OCI-M2 (cell line): ENCODE results near the gene ASAP2.
"Not testable (repeated sequence)": the region's sequence is repeated elsewhere in the genome, so short reads cannot be mapped to it uniquely, and the experiment has no call there.

Experiments used
- DNase-seq: peaks from one replicate; lab custom pipeline; 2025; ENCODE audit not compliant: unreplicated experiment; lab: John Stamatoyannopoulos, UW

Gene ASAP2

DNA sequence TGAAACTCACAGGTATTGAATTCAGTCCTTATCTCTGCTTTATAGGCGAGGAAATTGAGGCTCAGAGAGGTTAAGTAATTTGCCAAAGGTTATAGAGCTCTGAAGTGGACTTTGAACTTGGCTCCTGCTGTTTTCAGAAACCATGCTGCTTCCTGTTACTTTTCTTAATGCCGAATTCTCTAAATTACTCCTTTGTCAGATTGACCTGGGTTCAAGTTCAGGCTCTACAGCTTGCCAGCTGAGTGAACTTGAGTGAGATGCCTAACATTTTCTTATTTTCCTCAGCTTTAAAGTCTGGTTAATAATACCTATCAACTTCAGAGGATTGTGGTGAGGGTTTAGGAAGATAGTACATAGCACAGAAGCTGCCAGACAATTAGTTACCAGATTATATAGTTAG lies 3.4 kb downstream of the ASAP2 start:
- DNase-seq: no peak

DNA sequence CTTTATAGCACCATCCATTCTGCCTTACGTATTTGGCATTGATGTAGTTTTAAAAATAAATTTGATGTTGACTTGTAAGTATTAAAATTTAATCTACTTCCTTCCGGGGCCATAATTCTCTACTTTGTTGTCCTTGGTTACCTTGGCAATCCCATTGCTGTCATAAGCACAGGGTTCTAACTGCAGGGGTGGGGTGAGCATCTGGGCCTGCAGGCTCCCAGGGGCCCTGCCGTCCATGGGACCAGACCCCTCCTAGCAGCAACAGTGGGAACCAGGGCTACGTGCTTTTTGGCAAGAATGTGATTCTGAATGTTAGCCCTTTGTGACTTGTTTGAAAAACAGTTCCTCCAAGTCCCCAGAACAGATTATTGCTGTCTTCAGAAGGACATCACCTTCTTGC lies 4.9 kb downstream of the ASAP2 start:
- DNase-seq: no peak

DNA sequence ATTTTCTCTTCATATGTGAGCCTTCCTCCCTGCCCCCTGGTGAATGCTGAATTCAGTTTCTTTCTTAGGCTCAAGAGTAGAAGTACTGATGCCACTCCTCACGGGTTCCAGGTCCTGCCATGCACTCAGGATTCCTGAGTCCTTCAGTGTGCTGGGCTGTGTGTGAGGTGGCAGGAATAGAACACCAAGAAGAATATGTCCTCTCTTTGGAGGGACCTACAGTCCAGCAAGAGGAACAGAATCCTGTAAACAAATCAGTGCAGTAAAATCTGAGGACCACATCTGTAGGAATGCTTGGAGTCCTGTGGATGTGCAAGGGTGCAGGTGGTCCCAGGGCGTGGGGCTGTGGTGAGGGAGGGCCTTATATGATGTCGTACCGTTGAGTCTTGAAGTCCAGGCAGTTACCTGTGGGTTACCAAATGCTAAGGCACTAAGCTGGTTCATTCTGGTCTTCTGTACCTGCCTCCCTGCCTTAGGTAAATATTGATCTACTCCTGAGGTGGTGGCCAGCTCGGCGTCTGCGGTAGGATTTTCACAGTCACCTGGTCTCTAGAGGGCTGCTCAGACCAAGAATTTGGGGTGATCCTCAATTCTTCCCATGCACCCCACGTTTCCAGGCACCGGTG lies 5.5 kb downstream of the ASAP2 start:
- DNase-seq: no peak

DNA sequence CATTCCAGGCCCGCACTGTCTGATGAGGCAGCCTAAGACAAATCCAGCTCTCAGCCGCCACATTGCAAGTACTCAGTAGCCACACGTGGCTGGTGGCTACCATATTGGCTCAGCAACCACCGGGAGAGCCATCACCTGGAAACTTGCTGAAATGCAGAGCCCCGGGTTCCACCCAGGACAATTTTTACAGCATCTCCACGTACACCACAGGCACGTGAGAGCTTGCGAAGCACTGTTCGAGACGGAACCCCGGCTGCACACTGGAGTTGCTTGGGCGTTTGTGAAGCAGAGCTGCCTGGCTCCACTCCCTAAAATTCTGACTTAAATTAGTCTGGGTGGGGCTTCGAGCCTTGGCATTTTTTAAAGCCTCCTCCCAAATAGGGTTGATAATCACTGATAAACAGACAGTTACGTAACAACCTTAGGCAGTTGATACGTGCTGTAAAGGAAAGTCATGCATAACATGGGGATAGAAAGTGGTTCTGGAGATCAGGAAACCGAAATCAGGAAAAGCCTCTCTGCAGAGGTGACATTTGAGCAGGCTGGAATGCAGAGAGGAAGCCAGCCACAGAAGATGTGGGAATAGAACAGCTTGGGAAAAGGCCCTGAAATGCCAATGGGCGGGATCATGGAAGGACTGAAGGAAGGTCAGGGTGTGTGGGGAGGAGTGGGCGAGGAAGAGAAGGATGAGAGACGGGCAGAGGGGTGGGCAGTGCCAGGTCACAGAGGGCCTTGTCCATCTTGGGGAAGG lies 6.2 kb downstream of the ASAP2 start:
- DNase-seq: no peak

DNA sequence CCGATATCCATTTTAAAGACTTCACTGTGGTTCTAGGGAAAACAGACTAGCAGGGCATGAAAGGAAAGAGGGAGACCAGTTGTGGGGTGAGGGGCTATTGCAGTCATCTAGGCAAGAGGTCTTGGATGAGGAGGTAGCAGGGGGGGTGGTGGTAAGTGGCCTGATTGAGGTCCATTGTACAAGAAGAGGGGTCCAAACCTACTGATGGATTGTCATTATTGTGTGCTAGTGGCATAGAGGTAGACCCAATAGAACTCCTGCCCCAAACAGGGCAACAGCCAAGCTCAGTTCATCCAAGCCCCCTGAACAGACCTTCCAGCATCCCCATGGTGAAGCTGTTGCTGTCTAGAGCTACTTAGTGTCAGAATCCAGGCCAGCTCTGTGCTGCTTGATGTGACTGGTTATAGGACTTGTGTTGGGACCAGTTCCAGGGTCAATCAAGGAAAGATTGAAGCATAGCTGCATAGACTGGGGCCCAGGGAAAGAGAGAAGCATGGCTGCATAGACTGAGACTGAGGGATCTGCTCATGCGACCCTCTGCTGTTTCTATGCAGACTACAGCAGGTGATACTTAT lies 7.0 kb downstream of the ASAP2 start:
- DNase-seq: no peak

DNA sequence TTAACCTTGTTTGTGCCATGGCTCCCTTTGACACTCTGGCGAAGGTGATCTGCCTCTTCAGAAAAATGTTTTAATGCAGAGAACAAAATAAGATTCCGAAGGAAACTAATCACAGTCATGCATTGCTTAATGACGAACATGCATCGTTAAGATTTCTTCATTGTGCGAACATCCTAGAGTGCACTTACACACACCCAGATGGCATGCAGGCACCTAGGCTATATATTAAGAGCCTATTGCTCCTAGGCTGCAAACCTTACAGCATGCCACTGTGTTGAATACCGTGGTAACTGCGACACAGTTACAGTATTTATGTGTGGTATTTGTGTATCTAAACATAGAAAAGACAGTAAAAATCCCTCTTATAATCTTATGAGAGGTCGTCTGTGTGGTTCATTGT lies 8.3 kb downstream of the ASAP2 start:
- DNase-seq: no peak

DNA sequence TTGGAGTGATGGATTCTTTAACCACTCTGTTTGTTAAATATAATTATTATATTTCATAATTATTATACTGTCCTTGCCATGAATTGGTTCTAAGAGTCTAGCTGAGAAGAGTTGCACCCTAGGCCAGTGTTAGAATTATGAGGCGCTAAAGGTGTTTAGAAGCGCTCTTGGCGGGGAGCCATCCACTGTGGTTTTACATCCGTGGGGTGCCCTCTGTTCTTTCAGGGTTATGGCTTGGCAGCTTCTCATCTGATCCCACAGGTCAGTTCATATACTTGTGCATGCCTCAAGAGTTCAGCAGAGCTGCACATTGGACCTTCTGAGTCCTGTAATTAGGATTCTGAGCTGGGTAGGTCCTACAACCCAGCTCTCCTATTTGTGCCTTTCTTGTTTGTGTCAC lies 9.1 kb downstream of the ASAP2 start:
- DNase-seq: no peak

DNA sequence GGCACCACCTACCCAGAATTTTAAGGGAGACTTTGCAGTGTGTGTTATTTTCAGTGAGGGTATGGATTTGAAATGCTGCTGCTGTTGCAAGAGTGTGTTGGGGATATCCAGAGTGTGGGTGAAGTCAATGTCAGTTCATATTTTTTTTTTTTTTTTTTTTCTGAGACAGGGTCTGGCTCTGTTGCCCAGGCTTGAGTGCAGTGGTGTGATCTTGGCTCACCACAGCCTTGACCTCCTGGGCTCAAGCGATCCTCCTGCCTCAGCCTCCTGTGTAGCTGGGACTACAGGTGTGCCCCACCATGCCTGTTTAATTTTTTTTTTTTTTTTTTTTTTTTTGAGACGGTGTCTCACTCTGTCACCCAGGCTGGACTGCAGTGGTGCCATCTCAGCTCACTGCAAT lies 9.5 kb downstream of the ASAP2 start:
- DNase-seq: not testable (repeated sequence)

DNA sequence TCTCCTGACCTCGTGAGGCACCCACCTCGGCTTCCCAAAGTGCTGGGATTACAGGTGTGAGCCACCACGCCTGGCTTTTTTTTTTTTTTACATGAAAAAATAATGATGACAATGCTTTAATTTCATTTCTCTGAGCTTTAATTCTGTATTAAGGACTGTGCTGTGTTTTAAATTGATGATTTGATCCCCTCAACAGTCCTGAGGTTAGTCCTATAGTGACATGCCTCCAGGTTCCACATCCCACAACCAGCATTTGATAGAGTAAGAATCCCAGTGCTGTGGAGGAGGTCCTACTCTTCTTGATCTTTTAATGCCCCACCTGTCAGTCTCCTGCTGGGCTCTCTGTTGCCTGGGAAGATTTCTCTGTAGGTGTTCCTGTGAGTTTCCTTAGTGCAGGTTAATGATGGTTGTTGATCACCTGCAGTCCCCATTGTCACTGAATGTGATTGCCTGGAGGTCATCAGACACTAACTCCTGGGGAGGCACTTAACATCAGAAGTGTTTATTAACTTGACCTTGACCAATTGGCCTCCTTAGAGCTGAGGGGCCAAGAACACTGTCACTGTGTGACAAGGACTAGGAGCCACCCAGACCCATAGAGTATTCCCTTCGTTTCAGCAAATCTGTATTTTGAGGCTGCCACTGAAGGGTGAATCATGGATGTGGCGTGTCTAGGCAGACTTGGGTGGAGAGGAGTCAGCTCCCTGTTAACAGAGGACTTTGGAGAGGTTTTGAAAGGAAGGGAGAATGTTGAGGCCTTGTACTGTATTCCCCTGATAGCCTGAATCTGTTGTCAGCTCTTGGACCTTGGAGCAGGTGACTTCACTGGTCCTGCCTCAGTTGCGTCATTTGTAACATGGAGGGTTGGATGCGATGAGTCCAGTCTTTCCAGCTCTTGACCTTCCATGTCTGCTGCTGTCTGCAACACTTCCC lies 11.5 kb downstream of the ASAP2 start:
- no peak for DNase-seq

DNA sequence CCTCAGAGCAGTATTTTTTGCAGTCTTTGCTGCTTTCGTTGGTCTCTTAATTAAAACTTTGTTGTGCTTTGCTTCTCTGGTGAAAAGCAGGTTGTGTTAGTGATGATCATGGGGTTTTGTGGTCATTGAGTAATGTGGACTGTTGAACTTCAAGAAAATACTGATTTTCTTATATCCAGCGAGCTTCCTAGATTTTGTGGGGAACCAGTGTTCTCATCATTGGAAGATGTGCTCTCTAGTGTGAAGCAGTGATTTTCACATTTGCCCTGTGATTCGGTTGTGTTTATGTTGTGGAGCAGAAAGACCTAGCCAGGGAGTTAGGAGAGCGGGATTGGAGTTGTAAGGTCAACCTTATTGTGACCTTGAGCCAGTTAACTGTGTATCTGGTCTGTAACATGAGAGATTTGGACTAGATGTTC lies 12.4 kb downstream of the ASAP2 start:
- DNase-seq: no peak

DNA sequence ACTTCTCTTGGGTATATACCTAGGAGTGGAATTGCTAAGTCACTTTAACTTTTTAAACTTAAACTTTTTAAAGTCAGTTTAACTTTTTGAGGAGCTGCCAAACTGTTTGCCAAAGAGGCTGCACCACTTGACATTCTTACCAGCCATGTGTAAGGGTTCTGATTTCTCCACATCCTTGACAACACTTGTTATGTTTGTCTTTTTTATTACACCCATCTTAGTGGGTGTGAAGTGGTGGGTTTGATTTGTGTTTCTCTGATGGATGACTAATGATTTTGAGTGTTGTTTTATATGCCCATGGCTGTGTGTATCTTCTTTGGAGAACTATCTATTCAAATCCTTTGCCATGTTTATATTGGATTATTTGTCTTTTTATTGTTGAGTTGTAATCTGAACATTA lies 13.6 kb downstream of the ASAP2 start:
- no peak for DNase-seq

DNA sequence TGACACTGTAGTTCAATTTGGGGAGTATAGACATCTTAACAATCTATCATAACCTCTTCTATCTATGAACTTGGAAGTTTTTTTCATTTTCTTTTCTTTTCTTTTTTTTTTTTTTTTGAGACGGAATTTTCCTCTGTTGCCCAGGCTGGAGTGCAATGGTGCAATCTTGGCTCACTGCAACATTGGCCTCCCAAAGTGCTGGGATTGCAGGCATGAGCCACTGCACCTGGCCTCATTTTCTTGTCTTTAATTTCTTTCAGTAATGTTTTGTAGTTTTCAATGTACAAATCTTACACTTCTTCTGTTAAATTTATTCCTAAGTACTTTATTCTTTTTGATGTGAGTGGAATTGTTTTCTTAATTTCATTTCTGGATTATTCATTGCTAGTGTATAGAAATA lies 14.6 kb downstream of the ASAP2 start:
- no peak for DNase-seq

DNA sequence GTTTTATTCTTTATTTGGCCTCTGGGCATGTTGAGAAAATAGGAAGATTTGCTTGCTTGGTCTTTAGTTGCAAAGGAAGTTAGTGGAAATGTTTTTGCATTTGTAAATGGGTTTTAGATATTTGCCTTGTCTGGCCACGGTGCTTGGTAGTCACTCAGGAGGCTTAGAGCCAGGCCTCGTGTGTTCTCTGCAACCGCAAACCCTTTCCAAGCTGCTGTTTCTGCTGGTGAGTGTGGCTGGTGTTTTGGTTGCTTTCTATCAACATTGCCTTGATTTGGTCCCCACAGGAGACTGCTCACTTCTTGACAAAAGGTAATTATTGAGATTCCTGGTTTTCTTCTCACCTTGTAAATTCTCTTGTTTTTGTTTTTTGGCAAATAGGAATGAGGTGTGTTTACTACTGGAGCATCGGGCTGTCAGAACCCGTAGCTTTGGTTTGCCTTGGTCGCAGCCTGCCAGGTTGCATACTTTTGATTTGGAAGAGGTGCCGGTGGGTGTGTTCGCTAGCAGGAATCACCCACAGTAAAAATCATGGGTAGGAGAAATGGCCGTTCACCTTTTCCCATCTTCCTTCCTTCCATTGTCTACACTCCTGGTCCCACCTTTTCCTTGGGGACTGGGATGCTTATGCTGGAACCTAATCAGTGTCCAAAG lies 15.8 kb downstream of the ASAP2 start:
- DNase-seq: no peak

DNA sequence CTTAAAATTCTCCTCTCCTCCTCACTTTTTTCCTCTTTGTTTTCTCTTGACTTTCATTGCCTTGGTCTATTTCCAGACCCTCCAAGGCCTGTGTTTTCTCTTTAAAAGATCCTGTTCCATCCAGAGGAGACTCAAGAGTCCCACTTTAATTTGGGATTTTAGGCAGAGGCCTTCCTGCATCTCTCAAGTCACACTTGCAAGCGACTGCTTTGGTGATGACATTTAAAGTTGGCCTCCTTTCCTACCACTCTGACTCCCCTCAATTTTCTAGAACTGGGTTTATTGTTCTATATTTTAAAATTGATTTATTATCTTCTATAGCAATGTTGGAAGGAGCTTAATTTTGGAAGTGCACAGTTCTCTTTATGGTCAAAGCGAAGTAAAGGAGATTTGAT lies 16.3 kb downstream of the ASAP2 start:
- DNase-seq: no peak

DNA sequence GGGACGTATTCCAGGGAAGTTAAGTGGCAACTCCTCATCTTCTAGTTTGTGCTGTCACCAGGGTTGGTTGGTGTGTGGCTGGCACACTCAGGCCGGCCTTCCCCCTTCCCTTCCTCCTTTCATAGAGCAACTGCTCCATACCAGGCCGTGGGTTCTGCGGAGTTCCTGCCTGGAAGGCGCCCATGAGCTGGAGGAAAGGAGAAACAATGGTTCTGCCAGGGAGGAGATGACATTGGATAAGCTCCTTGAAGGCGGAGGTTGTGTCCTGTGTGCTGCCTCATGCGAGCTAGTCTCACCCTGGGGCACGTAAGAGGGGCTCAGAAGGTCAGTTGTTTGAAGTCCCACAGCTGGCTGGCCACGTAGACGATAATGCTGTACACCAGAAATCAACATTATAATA lies 19.2 kb downstream of the ASAP2 start:
- no peak for DNase-seq

DNA sequence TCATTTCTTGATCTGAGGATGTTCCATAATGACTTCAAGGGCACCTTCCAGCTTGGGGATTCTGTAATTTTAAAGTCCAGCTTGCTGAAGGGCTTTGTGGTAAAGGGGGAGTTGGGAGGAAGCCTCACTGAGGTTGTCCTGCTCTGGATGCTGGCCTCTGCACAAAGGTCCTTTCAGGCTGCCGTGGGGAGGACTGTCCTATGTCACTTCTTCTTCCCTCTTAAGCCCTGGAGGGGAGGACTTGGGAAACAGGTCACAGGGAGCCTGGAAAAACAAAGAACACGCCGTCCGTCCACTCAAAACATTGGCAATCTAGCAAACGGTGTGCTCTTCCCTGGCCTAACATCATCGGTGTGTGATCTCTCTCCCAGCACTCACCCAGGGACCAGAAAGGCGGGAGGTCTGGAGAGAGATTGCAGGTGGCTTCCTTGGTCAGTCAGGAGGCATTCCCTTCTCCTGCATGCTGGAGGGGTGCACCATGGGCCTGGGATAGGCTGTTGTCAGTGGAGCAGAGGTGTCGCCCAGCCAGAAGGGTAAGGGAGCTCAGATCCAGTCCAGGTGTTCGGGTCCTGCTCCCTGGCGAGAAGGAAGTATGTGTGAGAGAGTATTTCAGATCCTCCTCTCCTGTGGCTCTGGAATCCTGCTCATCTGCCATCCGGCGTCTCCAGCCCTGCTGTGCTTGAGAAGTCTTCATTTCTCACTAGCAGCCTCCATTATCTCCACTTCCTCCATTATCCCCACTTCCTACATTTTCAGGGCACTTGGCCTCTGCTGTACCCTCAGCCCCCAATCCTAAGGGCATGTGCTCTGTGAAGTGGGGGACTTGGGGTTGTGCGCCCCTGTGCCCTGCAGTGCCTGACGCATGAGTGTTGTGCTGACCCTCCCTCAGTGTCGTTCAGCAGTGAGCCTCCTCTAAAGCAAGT lies 20.1 kb downstream of the ASAP2 start:
- DNase-seq: no peak

DNA sequence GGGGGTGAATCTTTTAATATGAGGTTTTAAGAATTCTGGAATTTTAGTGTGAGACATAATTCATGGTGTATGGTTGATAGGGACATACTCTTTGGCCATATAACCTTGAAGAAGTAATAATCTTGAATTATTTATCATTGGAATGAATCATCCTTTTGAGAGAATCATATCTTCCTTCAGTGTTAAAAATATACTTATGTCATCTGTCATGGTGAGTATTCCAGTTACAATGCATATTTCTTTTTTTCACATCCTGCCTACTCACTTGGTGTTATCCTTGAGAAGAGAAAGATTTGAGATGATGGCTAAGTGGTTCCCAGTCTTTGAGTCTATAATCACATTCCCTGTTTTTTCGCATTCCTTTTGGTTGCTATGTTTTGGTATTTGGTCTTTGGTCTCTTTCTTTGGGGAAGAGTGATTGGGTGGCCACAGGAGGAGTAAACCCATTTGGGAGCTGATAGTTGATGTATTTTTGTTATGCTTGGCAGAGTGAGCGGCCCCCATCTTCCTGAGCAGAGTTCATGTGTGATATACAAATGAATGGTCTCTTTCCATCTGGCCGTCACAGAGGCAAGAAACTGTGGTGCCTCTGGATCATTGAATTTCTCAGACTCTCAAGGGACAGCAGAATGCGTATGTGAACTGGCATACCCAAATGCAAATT lies 21.6 kb downstream of the ASAP2 start:
- DNase-seq: no peak

DNA sequence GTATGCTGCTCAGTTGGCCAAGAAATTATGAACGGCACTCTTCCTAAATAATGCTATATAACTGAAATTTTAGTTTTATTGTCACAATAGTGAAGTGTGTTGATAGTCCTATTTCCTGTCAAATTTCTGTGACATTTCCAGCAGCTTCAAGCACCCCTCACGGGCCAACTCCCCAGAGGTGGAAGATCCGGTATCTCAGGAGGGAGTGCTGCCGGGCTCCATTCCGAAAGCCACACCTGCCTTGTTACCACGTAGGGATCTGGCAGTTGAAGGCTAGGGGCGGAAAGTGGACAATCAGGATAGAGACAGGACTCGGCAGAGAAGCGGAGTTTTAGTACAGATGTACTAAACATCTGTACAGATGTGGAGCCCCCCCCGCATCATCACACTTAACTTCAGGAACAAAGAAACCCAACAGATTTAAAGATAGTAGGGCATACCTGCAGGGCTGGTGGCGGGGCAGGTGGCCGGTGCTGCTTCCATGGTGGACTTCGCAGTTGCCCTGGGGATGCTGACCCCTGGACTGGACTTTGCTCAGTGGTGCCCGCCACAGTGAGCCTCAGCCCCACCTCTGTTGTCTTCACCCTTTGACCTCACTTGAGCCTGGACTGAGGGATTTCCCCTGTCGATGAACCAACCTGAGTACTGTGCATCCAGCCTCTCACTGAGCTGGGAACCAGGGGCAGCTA lies 22.3 kb downstream of the ASAP2 start:
- DNase-seq: no peak

DNA sequence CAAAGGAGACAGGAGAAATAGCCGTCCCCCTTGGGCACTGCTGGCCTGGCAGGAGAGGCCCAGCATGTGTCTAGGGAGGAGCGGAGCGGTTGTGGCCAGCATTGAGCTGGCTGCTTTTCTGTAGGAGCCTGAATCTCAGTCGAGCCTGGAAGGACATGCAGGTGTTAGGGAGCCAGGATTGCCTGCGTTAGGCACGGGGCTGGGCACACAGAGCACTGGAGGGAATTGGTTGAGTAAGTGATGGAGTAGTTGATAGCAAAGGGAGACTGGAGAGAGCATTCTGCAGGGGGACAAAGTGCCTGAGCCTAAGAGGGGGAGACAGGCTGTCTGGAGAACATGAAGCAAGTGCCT lies 22.8 kb downstream of the ASAP2 start:
- no peak for DNase-seq
